GM19099 (cell line): ENCODE measurements around the gene OR56B4.
"Not testable (repeated sequence)": the region's sequence is repeated elsewhere in the genome, so short reads cannot be mapped to it uniquely, and the experiment has no call there.

Source experiments
- POLR2A ChIP-seq: IDR thresholded peaks from 3 replicates; pipeline ENCODE4 v1.6.1; 2011; ENCODE audit warnings: low read depth; ENCODE audit not compliant: insufficient read length; ENCODE audit errors: extremely low read depth

The OR56B4 gene, protein sequence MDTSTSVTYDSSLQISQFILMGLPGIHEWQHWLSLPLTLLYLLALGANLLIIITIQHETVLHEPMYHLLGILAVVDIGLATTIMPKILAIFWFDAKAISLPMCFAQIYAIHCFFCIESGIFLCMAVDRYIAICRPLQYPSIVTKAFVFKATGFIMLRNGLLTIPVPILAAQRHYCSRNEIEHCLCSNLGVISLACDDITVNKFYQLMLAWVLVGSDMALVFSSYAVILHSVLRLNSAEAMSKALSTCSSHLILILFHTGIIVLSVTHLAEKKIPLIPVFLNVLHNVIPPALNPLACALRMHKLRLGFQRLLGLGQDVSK

DNA sequence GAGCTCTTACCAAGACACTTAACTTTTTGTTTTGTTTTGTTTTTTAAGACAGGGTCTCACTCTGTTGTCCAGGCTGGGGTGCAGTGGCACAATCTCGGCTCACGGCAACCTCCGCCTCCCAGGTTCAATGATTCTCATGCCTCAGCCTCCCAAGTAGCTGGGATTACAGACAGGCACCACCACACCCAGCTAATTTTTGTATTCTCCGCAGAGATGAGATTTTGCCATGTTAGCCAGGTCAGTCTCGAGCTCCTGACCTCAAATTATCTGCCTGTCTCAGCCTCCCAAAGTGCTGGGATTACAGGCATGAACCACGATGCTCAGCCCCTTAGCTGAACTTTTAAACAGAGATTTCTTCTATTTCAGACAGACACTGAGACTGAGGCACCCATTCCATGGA lies at the start of gene OR56B4:
Gene OR56B4, plus strand, starts transcription at position 301 of the 400 bp plus-strand sequence. Its CDS starts 95 bp downstream, at position 396.
- TF ChIP-seq POLR2A = not testable (repeated sequence)

DNA sequence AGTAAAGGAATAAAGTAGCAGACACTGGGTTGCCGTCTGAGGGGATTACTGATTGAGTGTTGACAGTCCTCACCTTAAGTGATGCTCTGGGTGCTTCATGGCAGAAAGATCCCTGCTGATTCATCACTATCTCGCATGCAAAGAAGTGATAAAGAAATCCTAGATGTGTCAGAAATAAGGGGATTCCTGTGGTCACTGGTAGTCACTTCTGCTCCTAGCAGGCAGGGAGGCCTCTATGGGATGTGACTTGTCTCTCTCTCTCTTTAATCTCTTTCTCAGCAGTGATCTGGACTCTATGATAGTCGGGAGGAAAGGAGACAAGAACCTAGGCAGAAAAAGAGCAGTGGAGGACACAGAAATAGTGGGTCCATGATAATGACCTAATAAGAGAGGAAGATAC lies 46.0 kb upstream of the OR56B4 start:
- no peak for TF ChIP-seq POLR2A

DNA sequence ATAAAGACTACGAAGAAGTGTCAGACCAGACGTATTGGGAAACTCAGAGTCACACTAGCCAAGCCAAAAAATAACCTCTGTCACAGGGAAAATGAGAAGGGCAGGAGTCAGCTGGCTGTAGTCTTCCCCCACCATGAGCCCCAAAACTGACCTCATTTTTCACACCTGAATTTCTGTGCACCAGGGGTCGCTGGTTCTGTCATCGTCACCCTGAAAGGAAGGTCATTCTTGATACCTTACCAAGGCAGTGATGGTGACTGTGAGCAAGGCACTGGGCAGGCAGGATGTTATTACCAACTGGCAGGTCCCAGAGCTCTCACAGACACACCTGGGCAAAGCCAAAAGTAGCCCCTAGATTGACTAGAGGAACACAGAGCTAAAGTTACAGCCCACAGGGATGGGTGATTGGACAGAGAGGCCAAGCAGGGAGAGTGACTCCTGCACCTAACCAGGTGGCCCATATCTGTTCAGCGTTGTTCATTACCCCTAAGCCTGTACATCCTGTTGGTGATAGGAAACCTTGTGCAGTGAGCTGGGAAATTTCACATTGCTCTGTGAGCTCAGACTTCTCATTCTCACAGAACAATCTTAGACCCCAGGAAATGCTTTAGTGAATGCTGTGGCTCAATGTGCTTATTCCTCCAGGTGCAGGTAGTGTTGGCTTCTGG lies 44.7 kb upstream of the OR56B4 start:
- TF ChIP-seq POLR2A = no peak

DNA sequence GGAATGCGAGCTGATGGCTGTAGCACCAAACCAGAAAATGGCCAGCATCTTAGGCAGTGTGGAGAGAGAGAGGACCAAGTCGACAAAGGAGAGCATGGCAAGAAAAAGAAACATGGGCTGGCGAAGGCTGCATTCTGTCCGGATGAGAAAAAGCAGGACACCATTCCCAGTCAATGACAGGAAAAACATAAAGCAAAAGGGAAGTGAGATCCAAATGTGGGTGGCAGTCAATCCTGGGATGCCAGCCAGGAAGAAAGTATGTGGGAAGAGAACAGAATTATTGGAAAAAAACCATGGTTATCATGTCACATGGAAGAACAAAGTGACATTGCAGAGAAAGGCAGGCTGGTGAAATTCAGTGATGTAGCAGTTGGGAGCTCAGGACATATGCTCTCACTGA lies 40.0 kb upstream of the OR56B4 start:
- no peak for TF ChIP-seq POLR2A

DNA sequence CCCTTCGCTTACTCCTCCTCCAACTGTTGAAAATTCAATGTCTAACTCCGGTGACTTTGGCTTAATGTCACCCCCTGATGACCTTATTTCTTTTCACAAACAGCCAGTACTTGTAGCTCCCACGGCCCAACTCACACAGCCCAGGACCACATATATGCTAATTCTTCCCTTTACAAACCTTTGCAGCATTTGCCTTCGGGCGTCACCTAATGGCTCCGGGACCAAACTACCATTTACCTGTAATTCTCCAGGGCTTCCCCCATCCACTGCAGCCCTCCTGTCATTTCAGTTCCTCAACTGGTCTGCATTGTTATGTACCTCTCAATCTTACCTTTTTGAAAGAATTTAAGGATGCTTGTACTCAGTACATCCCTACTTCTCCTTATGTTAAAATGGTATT lies 29.8 kb upstream of the OR56B4 start:
- no peak for TF ChIP-seq POLR2A

DNA sequence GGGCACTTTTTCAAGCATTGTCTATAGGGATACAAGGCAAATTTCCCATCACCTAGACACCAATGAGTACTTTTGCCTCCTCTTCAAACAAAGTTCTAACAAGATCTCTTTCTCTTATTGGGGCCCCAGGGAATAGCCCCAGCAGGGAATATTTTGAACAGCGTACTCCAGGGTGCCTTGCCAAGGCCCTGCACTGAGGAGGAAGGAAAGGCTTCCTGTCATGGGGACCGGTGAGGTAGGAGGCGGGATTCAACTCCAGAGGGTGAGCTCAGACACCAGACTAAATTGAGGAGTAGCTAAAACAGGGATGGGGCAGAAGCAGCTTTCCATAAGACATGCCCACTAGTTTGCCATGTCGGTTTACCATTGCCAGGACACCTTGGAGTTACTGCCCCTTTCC lies 28.0 kb upstream of the OR56B4 start:
- TF ChIP-seq POLR2A = no peak

DNA sequence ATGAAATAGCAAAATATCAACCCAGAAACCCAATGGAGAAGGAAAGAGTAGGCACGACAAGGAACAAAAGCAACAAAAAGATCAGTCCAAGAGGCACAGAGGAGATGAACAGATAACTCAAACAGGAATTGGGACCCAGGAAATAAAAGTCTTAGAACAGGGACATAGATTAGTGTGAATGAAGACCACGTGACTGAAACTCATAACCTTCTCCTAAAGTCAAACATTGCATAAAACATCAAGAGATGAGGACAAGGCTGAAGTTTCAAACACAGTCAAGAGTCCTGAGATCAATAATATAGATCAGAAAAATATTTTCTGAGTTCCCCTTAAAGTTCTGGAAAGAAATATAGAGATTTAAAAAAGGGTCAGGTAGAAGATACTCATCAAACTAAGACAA lies 24.4 kb upstream of the OR56B4 start:
- no peak for TF ChIP-seq POLR2A

DNA sequence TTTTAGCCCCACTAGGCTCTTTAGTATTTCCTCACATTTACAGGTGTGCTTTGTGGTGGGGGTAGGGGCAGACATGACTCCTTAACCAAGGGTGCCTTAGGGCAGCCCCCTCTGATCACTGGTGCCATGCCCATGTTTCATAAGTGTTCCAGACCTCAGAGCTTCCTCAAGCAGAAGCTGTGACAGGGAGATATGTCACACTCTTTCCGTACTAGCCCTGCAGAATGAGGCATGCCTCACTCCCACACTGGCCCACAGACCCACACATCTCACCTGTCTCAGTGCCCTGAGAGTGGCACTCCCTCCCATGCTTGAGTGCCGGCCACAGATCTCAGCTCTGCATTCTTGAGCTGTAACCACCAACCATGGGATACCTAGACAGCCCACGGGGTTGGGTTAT lies 22.9 kb upstream of the OR56B4 start:
- no peak for TF ChIP-seq POLR2A

DNA sequence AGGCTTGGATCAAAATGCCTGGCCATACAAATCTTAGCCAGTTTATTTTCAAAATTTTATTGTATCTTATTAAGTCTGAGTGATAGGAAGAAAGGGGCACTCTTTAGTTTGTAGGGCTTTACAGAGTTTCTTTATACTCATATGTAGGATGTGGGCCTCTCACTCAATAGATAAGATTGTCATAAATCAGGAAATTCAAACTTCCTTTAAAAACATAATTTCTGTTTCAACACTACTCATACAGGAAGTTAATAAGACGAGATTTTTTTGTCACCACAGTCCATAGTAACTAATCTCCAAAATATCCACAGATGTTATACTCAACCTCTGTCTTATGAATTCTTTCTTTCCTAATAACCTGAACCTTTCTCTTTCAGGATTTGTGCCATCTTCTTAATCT lies 13.3 kb upstream of the OR56B4 start:
- TF ChIP-seq POLR2A = no peak

DNA sequence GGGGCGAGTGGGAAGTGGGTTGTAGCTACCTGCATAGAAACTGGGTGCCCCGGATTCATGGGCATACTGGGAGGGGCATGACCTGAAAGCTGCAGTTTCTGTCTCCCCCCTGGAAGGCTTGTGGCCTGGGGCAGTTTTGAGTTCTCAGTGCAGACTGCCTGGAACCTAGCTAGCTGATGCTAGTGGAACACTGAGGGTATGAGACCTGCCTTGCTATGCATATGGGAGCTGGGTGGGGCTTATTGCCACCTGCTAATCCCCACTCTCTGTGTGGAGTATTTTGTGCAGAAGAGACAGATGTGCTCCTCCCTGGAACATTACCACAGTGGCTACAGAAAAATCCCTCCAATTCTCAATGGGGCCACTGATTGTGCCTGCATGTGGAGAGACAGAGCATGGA lies 11.7 kb upstream of the OR56B4 start:
- TF ChIP-seq POLR2A = no peak

DNA sequence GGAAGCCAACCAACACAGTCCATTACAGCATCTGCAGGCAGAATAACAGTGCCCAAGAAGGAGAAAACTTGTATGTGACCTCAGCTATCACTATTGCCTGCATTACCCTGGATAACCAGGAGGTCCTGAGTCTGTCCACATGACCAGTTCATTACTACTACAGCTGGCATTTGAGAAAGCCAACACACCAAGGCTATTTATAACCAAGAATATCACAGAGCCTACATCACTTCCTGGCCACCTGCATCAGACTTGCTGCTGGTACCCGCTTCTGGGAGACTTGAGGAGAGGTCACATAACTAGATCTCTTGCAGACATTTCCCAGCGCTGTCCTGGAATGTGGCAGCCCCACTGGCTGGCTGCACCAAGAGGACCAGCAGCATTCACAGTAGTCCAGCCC lies 11.1 kb upstream of the OR56B4 start:
- TF ChIP-seq POLR2A = no peak

DNA sequence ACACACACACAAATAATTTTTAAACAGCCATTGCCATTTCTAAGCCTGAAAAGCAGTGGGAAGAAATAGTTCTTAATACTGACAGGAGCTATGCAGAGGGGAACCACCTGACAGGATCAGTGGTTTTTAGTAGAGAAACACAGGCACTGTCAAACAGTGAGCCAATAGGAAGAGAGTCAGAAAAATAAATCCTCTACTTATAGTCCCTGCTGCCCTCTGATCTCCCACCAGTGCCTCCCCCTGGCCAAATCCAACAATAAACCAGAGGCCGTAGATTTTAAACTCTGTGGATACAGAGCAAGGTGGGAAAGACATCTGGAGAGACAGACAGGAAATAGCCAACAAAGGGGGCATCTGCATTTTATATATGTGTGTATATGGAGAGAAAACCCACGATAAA lies 7.9 kb upstream of the OR56B4 start:
- TF ChIP-seq POLR2A = no peak

DNA sequence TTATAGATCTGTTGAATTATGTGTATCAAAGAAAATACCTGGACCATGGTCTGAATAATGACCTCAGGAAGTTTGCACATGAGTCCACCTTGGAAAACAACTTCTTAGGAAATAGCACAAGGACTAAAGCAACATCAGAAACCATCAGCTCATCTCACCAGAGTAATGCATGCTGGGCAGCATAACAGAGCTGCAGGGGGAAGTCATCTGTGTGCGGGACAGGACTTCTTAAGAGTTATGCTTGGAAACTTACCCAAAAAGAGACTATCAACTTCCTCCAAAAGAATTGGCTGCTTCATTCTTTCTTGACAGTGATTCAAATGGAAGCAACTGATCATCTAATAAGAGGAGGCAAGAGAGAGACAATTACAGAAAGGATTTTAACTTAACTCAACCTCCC lies 2.5 kb downstream of the OR56B4 start:
- TF ChIP-seq POLR2A = no peak

DNA sequence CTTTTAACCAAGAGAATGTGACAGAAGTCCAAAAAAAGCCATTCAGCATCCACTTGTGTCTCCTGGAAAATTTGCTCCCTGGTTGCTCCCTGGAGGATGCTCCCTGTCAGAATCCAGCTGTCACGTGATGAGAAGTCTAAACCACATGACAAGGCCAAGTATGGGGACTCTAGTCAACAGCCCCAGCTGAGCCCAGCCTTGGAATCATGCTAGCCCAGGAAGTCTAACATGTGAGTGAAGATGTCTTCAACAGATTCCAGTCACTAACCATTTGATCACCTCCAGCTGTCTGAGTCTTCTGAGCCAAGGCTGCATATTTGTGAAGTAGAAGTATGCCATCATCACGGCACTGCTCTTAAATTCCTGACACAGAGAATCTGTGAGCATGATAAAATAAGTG lies 4.2 kb downstream of the OR56B4 start:
- TF ChIP-seq POLR2A = no peak

DNA sequence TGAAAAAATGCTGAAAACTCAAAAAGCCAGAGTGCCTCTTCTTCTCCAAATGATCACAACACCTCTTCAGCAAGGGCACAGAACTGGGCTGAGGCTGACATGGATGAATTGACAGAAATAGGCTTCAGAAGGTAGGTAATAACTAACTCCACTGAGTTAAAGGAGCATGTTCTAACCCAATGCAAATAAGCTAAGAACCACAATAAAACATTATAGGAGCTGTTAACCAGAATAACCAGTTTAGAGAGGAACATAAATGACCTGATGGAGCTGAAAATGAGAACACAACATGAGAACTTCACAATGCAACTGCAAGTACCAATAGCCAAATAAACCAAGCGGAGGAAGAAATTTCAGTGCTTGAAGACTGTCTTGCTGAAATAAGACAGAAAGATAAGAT lies 9.2 kb downstream of the OR56B4 start:
- no peak for TF ChIP-seq POLR2A

DNA sequence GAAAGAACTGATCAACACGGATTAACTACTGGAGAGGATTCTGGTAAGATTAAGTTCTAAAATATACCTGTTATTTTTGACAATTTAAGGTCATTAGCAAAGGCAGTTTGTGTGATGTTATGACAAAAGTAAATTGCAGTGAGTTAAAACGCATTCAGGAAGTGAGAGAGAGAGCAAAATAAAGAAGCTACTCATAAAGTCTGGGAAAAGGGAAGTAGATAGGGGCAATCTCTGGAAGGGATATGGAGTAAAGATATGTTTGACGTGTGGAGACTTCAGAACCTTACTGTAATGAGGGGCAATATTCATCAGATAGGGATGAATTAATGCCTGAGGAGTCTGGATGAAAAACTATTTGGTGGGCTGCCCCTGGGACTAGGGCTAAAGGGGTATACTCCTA lies 16.8 kb downstream of the OR56B4 start:
- TF ChIP-seq POLR2A = no peak
